Occipital lobe (tissue), 2 donors: ENCODE results near the gene CCDC160. TPM values are rescaled to one million over a fixed set of nuclear protein-coding genes. Genes with fewer than 3 reads are reported as not detected.
"Not testable (repeated sequence)": the region's sequence is repeated elsewhere in the genome, so short reads cannot be mapped to it uniquely, and the experiment has no call there.

Source experiments
- DNase-seq: peaks from one replicate; lab custom pipeline; 2025; lab: John Stamatoyannopoulos, UW
- total RNA-seq: library from RNA; depleted of rRNA; stranded (reverse); fragments of >200 nt; gene quantifications from one replicate; pipeline ENCODE4 v1.2.3, GENCODE V29; 2014

The CCDC160 gene
- total RNA-seq = 1.1 TPM

DNA sequence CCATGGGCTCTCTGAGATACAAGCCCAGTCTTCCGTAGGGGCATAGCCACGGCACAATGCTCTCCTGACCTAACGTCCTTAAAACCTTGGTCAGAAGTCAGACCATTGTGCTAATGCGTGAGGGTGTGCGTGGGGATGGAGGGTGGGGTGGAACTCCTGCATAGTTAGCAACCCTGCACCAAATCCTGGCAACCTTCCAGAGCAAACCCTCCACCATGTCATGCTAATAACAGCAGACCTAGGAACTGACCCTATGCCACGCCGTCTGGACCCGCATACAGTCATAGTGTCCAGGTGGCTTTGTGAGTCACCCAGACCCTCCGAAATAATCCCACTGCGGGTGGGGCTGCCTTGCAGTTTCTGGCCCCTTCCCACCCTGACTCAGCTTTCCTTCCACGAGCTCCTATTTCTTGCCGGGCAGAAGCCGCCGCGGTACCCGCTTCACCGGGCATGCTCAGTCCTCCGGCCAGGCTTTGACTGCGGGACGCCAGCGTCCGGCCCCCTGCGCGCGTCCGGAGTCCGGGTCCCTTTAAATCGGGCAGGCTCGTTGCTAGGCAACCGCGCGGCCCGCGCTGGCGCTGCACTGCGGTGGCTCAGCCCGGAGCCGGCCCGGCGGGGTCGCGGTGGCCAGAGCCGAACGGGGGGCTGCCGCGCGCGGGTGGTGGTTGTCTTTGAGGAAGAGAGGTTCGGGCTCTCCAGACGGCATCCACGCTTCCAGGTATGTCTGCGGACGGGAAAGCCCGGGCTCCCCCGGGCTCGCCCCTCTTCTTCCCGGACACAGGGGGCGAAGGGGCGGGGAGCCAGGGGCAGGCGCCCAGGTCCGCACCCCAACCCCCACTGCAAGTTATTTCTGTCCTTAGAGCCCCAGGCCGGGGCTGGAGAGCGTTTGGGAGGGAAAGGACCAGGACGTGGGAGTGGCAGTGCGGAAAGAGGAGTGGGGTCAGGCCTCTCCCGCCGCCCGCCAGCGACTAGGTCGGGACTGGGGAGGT lies at the start of gene CCDC160:
Gene CCDC160 (plus strand): TSS at position 557 of the 989 bp plus-strand sequence. CDS start 7,619 bp downstream, outside the sequence.
- peak; percentile 7 for DNase-seq

DNA sequence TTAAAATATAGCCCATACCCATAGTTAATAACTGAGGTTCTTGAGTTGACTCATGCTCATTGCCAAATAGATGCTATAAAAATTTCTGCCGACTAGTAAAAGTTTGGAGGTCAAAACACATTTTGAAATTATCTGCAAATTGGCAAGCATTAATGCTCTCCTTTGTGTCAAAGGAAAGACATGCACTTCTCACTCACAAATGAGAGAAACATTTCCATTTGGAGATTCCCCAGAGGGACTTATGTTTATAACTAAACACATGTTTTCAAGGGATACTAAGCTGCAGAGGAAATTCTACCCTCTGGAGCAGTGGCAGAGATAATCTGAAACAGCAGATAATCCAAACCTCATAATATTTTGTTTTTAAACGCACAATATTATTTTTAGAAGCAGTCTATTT lies 45.7 kb upstream of the CCDC160 start:
- no peak for DNase-seq

DNA sequence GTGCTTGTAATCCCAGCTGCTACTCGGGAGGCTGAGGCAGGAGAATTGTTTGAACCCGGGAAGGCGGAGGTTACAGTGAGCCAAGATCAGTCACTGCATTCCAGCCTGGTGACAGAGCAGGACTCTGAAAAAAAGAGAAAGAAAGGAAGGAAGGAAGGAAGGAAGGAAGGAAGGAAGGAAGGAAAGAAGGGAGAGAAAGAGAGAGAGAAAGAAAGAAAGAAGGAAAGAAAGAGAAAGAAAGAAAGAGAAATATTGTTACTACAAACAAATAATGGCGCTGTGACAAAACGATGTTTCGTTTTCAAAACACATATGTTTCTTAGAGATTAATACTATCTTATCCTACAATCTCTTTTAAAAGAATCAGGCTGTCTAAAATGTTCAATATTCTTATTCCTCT lies 42.1 kb upstream of the CCDC160 start:
- no peak for DNase-seq

DNA sequence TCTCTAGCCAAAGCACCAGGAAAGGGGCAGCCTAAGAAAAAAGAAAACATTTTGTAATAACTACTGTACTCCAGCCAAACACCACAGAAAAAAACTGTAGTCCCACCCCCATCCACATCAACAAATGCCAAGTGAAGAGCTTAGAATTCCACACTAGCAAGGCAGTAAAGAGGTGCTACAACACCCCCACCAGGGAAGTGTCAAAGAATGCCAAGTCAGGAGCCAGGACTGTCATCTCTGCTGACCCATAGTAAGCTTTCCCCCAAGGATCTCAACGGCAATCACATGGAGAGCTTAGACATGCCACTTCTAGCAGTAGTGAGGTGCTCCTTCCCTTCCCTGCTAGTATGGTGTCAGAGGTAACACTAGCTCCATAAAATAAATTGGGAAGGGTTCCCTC lies 34.4 kb upstream of the CCDC160 start:
- no peak for DNase-seq

DNA sequence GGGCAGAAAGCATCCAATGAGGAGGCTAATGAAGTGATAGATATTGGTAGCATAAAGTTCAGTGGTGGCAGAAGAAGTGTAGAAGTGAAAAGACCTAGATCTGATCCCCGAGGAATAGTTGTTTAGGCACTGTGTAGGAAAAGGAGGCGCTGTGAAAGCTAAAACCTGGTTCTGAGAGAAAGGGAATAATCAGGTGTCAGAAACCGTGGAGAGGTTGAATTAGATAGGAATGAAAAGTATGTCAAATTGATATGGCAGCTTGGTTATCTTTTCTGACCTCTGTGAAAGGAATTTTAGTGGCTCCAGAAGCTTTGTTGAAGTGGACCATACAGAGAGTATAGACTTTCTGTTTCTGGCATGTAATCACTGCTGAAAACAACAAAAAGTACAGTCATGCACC lies 30.8 kb upstream of the CCDC160 start:
- no peak for DNase-seq

DNA sequence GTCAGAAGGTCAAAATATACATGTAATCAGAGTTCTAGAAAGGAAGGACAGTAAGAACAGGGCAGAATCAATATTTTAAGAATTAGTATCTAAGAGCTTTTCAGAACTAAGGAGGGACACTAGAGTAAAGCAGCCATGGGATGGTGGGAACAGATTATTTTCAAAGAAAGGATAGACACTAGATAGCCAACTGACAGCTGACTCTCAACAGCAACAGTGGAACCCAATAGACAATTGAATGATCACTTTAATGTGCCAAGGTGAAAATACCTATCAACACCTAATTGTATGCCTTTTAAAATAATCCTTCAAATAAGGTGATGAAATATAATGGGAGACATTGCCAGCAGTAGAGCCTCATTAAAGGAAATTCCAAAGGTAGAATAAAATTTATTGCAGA lies 26.5 kb upstream of the CCDC160 start:
- DNase-seq = no peak

DNA sequence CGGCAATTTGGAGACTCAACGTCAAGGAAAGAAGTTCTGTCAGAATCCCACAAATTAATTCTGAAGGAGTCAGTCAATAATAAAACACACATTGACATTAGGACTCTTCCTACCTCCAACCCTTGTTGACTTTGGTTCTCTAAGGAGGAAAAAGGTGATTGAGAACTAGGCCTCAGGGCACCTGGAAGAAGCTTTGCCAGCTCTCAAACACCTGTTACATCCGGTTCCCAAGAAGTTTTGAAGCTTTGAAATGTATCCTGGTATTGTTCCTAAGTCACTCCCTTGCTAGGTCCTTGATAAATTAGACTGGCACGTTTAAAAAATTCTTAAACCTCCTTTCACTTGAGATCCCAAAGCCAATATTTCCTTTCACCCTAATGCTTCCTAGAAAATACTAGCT lies 1.7 kb upstream of the CCDC160 start:
- DNase-seq = no peak

DNA sequence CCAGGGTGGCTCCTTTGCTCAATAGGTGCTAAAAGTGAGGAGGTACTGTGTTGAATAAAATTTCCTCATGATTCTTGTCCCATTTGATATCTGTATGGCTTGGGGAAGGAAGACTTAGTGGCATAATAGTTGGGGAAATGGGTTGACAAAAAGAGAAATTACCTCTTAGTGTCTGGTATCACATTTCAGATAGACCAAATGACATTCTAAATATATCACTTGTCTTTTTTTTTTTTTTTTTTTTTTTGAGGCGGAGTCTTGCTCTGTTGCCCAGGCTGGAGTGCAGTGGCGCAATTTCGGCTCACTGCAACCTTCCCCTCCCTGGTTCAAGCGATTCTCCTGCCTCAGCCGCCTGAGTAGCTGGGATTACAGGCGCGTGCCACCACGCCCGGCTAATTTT lies 1.2 kb downstream of the CCDC160 start:
- not testable (repeated sequence) for DNase-seq

DNA sequence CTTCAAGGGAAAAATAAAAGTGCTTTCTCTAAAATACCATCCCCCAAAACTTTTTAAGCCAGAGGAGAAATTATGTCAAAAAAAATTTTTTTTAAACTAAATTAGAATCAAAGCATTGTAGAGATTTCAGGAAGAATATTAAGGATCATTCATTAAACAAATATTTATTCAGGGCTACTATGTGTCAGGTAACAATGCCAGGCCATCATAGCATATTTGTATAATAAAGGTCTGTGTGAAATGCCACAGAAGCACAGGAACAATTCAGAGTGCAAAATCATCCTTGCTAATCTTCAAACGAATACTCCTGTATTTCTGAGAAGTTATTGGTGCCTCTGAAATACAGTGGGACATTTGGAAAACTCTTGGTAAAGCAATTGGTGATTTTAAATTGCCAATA lies 2.0 kb downstream of the CCDC160 start:
- DNase-seq = no peak

DNA sequence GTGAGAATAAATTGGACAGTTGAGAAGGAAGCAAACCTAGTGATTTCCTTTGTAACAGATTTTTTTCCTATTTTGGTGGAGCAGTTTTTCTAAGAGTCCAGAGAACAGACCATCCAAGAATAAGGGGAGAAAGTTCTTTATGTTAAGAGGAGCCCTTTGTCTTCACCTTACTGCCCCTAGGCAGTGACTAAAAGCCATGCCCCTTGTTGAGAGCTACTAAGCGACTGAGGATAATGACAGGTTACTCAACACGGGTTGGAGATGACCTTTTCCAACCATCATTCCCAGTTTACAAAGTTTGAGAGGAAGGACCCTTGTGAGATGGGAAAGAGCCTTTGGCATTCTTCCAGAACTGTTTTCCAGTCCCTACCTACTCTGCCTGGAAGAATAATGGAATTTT lies 3.2 kb downstream of the CCDC160 start:
- no peak for DNase-seq

DNA sequence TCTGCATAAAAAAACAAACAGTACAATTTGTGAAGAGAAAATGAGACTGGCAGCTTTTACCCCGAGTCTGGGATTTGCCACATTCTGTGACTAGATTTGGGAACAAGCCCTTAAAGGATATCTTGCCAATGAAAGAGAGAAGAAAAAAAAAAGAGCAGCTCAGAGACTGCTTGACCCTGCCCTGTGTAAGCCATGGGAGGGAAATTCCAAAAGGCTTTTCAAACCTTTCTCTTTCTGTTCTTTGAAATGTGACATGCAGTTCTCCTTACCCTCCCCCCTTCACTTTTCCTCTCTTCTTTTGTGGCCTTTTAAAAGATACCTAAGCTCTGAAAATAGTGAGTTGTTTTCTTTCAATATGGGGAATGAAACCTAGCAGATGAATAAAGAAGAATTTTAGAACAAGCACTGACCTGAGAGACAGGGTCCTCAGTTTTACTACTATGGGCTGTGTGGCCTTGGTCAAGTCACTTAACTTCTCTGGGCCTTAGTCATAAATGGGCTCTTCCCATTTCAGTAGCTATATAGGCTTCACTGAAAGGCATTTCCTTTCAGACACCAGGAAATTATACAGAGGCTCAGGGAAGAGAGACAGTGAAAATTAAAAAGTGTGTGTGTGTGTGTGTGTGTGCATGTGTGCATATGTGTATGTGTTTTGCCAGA lies 5.1 kb downstream of the CCDC160 start:
- DNase-seq = no peak

DNA sequence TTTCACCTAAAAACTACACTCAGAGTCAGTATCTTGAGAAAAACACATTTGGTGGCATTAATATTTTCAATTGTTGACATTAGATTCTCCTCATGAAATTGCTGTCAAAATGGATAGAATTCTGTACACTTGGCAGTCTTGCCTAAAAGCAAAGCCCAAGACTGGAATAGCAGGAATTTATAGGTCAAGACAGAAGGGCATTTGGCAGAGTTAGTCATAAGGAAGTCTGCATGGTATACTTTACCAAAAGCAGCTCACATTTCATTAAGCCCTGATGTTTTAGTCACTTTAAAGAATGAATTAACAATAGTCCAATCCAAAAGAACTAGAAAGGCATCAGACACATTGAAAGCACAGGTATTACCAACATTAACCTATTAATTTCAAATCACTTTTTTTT lies 7.1 kb downstream of the CCDC160 start:
- no peak for DNase-seq

DNA sequence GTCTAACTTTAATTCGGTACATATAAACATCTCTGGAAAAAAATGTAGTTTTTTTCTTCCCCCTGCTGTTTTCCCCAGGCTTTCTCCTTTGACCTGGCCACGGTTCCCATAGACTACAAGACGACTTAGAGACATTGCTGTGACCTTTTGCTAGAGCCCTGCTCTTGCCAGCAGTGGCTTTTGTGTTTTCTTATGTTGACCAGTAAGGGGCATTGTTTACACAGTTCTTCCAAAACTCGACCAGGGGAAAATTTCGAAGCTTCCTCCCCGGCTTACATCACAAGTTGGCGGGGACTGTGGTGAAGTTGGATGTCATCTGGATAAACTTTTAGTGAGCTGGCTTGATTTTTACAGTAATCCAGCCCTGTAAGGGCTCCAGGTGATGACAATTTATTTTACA lies 9.3 kb downstream of the CCDC160 start:
- DNase-seq = no peak

DNA sequence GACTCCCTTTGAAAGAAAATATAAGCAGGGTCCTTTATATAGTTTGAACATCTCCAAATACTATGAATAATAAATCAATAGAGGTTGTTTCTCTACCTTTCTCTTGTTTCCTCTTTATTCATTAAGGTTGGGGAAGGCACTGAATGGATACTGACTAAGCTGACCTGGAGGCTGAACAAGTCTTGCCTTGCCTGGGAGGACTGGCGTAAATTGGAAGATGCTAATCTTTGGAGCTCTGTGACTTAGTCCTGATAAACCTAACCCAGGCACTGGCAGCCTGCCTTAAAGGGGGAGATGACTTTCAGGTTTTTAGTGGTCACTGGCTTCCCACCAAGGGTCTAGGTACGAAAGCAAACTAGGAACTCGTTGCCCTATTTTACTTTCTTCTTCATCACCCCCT lies 10.5 kb downstream of the CCDC160 start:
- no peak for DNase-seq

DNA sequence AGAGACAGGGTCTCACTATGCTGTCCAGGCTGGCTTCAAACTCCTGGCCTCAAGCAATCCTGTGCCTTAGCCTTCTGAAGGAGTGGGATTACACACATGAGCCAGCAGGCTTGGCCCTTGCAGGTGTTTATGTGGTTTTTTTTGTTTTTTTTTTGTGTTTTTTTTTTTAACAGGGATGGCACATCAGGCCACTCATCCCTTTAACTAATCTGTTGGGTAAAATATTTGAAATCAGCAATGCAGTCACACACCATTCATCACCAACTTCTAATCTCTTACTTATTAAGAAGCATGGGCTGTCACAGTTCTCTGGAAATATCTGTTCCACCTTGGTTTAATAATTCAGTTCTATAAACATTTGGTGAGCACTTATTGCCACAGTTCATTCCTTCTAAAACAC lies 12.3 kb downstream of the CCDC160 start:
- no peak for DNase-seq

DNA sequence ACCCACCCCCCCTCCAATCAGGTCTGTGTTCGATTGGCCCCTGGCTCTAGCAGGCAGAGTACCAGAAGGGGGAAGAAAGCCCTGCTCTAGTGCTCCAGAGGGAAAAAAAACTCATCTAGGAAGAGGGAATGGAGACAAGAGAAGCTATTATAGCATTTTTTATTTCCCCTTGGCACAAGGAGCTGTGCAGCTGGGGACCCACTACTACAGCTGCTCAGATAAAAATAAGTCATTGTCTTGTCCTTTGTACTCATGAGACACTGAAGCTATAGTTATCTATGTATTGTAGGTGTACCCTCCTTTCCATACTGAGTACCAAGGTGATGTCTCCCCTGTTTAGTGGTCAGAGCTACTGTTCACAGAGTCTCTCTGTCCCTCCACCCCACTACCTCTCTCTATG lies 14.3 kb downstream of the CCDC160 start:
- no peak for DNase-seq

DNA sequence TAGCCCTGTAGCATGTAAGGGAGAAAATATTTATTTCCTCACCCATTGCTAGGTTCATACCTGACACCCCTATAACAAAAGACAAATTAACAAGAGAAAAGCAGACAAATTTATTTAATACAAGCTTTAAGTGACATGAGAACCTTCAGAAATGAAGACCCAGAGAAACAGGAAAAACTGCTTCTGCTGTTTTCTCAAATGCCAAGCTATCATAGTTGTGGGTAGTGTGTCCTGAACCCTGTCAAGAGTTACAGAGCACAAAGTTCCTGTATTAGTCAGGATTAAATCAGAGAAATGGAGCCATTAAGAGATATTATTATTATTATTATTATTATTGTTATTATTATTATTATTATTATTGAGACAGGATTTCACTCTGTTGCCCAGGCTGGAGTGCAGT lies 17.5 kb downstream of the CCDC160 start:
- DNase-seq = no peak

DNA sequence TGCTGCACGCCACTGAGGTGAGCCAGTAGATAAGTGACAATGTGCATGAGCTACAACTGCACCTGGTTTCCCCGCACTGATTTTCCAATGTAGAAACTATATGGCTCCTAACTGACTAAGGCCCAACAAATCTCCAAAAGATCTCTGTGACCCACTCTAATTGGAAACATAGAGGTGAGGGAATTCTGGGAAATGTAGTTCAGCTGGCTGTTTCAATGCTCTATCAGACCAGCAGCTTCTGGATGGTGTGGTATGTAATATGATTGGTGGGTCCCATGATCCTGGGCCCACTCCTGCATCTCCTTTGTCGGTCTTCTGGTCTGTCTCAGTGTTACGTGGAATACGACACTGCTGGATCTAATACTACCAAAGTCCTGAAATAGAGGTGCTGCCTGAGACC lies 18.6 kb downstream of the CCDC160 start:
- DNase-seq = no peak

DNA sequence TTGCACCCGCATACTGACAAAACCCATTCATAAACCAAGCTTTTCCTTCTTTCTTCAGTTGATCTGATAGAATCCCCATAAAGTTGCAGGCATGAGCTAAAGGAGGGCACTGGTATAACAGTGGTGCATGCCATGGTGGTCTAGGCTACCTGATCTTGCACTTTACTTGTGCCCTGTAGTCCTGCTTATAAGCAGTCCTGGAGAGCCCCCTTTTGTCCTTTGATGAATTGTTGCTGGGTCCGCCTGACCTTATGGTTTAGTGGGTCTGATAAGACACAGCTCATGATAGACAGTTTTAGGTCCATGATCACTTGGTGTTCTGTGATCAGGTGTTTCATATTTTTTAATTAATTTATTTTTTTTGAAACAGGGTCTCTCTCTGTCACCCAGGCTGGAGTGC lies 19.7 kb downstream of the CCDC160 start:
- no peak for DNase-seq

DNA sequence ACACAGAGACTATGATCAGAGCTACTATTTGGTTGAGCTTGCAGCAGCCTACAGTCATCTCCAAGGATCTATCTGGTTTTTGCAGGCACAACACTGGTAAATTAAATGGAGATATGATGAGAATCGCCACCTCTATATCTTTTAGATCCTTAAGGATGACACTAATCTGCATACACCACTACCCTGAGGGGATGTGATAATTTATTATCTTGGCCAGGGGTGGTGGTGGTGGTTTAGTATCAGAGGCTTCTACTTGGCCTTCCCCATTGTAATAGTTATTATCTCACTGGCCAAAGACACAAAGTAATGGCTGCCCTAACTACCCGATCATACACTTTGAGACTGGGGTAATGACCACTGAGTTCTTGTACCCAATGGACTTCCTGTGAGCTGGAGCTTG lies 21.2 kb downstream of the CCDC160 start:
- no peak for DNase-seq

DNA sequence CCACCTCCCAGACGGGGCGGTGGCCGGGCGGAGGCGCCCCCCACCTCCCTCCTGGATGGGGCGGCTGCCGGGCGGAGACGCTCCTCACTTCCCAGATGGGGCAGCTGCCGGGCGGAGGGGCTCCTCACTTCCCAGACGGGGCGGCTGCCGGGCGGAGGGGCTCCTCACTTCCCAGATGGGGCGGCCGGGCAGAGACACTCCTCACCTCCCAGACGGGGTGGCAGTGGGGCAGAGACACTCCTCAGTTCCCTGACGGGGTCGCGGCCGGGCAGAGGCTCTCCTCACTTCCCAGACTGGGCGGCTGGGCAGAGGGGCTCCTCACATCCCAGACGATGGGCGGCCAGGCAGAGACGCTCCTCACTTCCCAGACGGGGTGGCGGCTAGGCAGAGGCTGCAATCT lies 49.0 kb downstream of the CCDC160 start:
- not testable (repeated sequence) for DNase-seq

DNA sequence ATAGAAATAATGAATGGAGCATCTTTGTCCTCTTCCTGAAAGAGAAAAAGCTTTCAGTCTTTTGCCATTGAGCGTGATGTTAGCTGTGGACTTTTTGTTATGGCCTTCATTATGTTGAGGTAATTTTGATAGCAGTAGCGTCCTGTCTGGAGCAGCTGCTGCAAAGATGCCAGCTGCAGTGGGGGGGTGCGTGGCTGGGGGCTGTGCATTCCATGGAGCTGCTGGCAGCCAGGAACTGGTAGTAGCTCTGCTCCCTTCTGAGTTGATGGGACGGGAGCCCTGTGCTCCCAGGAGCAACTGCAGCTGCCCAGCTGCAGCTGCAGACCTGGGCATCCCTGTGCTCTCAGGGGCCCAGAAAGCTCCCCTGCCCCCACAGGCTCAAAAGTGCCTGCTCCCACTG lies 50.4 kb downstream of the CCDC160 start:
- DNase-seq = no peak

DNA sequence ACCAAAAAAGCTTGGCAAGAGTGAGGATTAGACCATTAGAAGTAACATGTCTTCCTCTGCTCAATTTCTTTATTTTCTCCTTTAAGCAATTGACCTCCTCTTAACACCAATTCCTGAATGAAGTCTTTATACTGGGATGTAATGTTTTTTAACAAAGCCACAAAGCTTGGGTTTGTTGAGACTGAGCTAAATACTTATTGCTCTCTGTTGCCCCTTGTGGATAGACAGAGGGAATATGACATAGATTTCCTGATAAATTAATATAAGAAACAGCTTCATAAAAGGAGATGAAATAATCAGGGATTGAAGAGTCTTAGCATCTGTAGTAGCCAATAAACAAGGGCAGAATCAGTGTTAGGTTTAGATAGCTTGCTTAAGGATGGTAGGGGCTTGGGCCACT lies 57.6 kb downstream of the CCDC160 start:
- DNase-seq = no peak
